ENCODE results near the gene POLR3K.

POLR3K gene

GRCh38 chr16:71540-72401, 18.4 kb upstream of the POLR3K start:
- peak overlapping the region; percentile 32 for H3K27ac ChIP-seq (ENCODE audit: insufficient read depth, low read depth, low read length, poor library complexity, severe bottlenecking)
- peaks cover 8% of the 10 kb centered on the region for H3K27me3 ChIP-seq (ENCODE audit: control insufficient read depth, insufficient read depth, low read length, poor library complexity, severe bottlenecking)
- no peaks in the 10 kb centered on the region for H3K36me3 ChIP-seq (ENCODE audit: control insufficient read depth, insufficient read depth, low read length)
- H3K4me1 ChIP-seq (ENCODE audit: control insufficient read depth, insufficient read depth, low read length), result peaks cover 63% of the 10 kb centered on the region
- 1 to 2% methylated on average over 57 of the region's 57 CpGs for WGBS, 2 experiments
- H3K4me3 ChIP-seq (ENCODE audit: insufficient read depth, low read depth, low read length), result peak overlapping the region; percentile 60
- no peaks in the 10 kb centered on the region for H3K9me3 ChIP-seq (ENCODE audit: control insufficient read depth, low read length)

- H3K4me3 ChIP-seq (ENCODE audit: insufficient read depth, low read depth, low read length), result peak overlapping the region; percentile 60
- H3K9me3 ChIP-seq (ENCODE audit: control insufficient read depth, low read length), result no peaks in the 10 kb centered on the region
- peaks cover 8% of the 10 kb centered on the region for H3K27me3 ChIP-seq (ENCODE audit: control insufficient read depth, insufficient read depth, low read length, poor library complexity, severe bottlenecking)
- H3K4me1 ChIP-seq (ENCODE audit: control insufficient read depth, insufficient read depth, low read length), result peaks cover 58% of the 10 kb centered on the region
- 65 to 67% methylated on average over 5 of the region's 5 CpGs for WGBS, 2 experiments
- no peak overlapping the region for H3K27ac ChIP-seq (ENCODE audit: insufficient read depth, low read depth, low read length, poor library complexity, severe bottlenecking)
- no peaks in the 10 kb centered on the region for H3K36me3 ChIP-seq (ENCODE audit: control insufficient read depth, insufficient read depth, low read length)
Measured at GRCh38 chr16:71210-71539, 17.8 kb upstream of the POLR3K start.

- Histone ChIP-seq H3K27me3 (ENCODE audit: control insufficient read depth, insufficient read depth, low read length, poor library complexity, severe bottlenecking) (peaks cover 8% of the 10 kb centered on the region), H3K9me3 (ENCODE audit: control insufficient read depth, low read length) (no peaks in the 10 kb centered on the region), H3K36me3 (ENCODE audit: control insufficient read depth, insufficient read depth, low read length) (no peaks in the 10 kb centered on the region), H3K4me3 (ENCODE audit: insufficient read depth, low read depth, low read length) (no peak overlapping the region), H3K27ac (ENCODE audit: insufficient read depth, low read depth, low read length, poor library complexity, severe bottlenecking) (no peak overlapping the region), H3K4me1 (ENCODE audit: control insufficient read depth, insufficient read depth, low read length) (peaks cover 42% of the 10 kb centered on the region)
- WGBS, 2 experiments, result 83 to 88% methylated on average over 8 of the region's 8 CpGs
Measured at GRCh38 chr16:69181-69580, 15.8 kb upstream of the POLR3K start.

- Histone ChIP-seq H3K36me3 (ENCODE audit: control insufficient read depth, insufficient read depth, low read length) (no peaks in the 10 kb centered on the region), H3K9me3 (ENCODE audit: control insufficient read depth, low read length) (no peaks in the 10 kb centered on the region), H3K27me3 (ENCODE audit: control insufficient read depth, insufficient read depth, low read length, poor library complexity, severe bottlenecking) (peaks cover 8% of the 10 kb centered on the region), H3K27ac (ENCODE audit: insufficient read depth, low read depth, low read length, poor library complexity, severe bottlenecking) (no peak overlapping the region), H3K4me1 (ENCODE audit: control insufficient read depth, insufficient read depth, low read length) (peaks cover 33% of the 10 kb centered on the region), H3K4me3 (ENCODE audit: insufficient read depth, low read depth, low read length) (no peak overlapping the region)
- 88% methylated on average over 27 of the region's 27 CpGs for WGBS, 2 experiments
Measured at GRCh38 chr16:67884-68789, 14.7 kb upstream of the POLR3K start.

GRCh38 chr16:67183-67791, 13.9 kb upstream of the POLR3K start:
- WGBS, 2 experiments, result 91 to 93% methylated on average over 10 of the region's 10 CpGs
- Histone ChIP-seq H3K27ac (ENCODE audit: insufficient read depth, low read depth, low read length, poor library complexity, severe bottlenecking) (no peak overlapping the region), H3K36me3 (ENCODE audit: control insufficient read depth, insufficient read depth, low read length) (peaks cover 3% of the 10 kb centered on the region), H3K27me3 (ENCODE audit: control insufficient read depth, insufficient read depth, low read length, poor library complexity, severe bottlenecking) (peaks cover 3% of the 10 kb centered on the region), H3K4me3 (ENCODE audit: insufficient read depth, low read depth, low read length) (no peak overlapping the region), H3K9me3 (ENCODE audit: control insufficient read depth, low read length) (no peaks in the 10 kb centered on the region), H3K4me1 (ENCODE audit: control insufficient read depth, insufficient read depth, low read length) (peaks cover 27% of the 10 kb centered on the region)

- Histone ChIP-seq H3K36me3 (ENCODE audit: control insufficient read depth, insufficient read depth, low read length) (peaks cover 7% of the 10 kb centered on the region), H3K4me3 (ENCODE audit: insufficient read depth, low read depth, low read length) (no peak overlapping the region), H3K27me3 (ENCODE audit: control insufficient read depth, insufficient read depth, low read length, poor library complexity, severe bottlenecking) (peaks cover 3% of the 10 kb centered on the region), H3K9me3 (ENCODE audit: control insufficient read depth, low read length) (no peaks in the 10 kb centered on the region), H3K27ac (ENCODE audit: insufficient read depth, low read depth, low read length, poor library complexity, severe bottlenecking) (no peak overlapping the region), H3K4me1 (ENCODE audit: control insufficient read depth, insufficient read depth, low read length) (peaks cover 27% of the 10 kb centered on the region)
- WGBS, 2 experiments, result 89 to 91% methylated on average over 13 of the region's 13 CpGs
Measured at GRCh38 chr16:66309-67182, 13.1 kb upstream of the POLR3K start.

- Histone ChIP-seq H3K27me3 (ENCODE audit: control insufficient read depth, insufficient read depth, low read length, poor library complexity, severe bottlenecking) (no peaks in the 10 kb centered on the region), H3K27ac (ENCODE audit: insufficient read depth, low read depth, low read length, poor library complexity, severe bottlenecking) (no peak overlapping the region), H3K9me3 (ENCODE audit: control insufficient read depth, low read length) (no peaks in the 10 kb centered on the region), H3K36me3 (ENCODE audit: control insufficient read depth, insufficient read depth, low read length) (peaks cover 10% of the 10 kb centered on the region), H3K4me1 (ENCODE audit: control insufficient read depth, insufficient read depth, low read length) (peaks cover 21% of the 10 kb centered on the region), H3K4me3 (ENCODE audit: insufficient read depth, low read depth, low read length) (no peak overlapping the region)
- WGBS, 2 experiments, result 27 to 30% methylated on average over 17 of the region's 17 CpGs
Measured at GRCh38 chr16:65745-66144, 12.3 kb upstream of the POLR3K start.

GRCh38 chr16:64914-65255, 11.5 kb upstream of the POLR3K start:
- Histone ChIP-seq H3K9me3 (ENCODE audit: control insufficient read depth, low read length) (no peaks in the 10 kb centered on the region), H3K36me3 (ENCODE audit: control insufficient read depth, insufficient read depth, low read length) (peaks cover 10% of the 10 kb centered on the region), H3K4me3 (ENCODE audit: insufficient read depth, low read depth, low read length) (no peak overlapping the region), H3K4me1 (ENCODE audit: control insufficient read depth, insufficient read depth, low read length) (peaks cover 20% of the 10 kb centered on the region), H3K27me3 (ENCODE audit: control insufficient read depth, insufficient read depth, low read length, poor library complexity, severe bottlenecking) (no peaks in the 10 kb centered on the region), H3K27ac (ENCODE audit: insufficient read depth, low read depth, low read length, poor library complexity, severe bottlenecking) (no peak overlapping the region)
- 83 to 84% methylated on average over 9 of the region's 9 CpGs for WGBS, 2 experiments

GRCh38 chr16:63998-64913, 10.8 kb upstream of the POLR3K start:
- Histone ChIP-seq H3K4me1 (ENCODE audit: control insufficient read depth, insufficient read depth, low read length) (peaks cover 18% of the 10 kb centered on the region), H3K36me3 (ENCODE audit: control insufficient read depth, insufficient read depth, low read length) (peaks cover 14% of the 10 kb centered on the region), H3K27ac (ENCODE audit: insufficient read depth, low read depth, low read length, poor library complexity, severe bottlenecking) (no peak overlapping the region), H3K9me3 (ENCODE audit: control insufficient read depth, low read length) (no peaks in the 10 kb centered on the region), H3K27me3 (ENCODE audit: control insufficient read depth, insufficient read depth, low read length, poor library complexity, severe bottlenecking) (no peaks in the 10 kb centered on the region), H3K4me3 (ENCODE audit: insufficient read depth, low read depth, low read length) (no peak overlapping the region)
- 95% methylated on average over 25 of the region's 25 CpGs for WGBS, 2 experiments

All from ectodermal cell (in vitro differentiated cells).